Muscle of arm (tissue), 14 donors: Measurements from ENCODE around the gene TM4SF18. TPM values are rescaled to one million over a fixed set of nuclear protein-coding genes. Genes with fewer than 3 reads are reported as not detected.
"Not testable (repeated sequence)": the region's sequence is repeated elsewhere in the genome, so short reads cannot be mapped to it uniquely, and the experiment has no call there.

Experiments
- DNase-seq: peaks from one replicate; pipeline ENCODE4 v3.0.0-alpha.2; 2013
- long read RNA-seq, 11 donors: transcript quantifications; one replicate each; lab custom pipeline, GENCODE V29; 2026
- polyA plus RNA-seq, 12 donors: library from polyadenylated mRNA; unstranded; fragments of 120-200 nt; gene quantifications; one replicate each; pipeline ENCODE4 v1.2.1, GENCODE V29; 2013; ENCODE audit not compliant: insufficient read length in 12 of 12

Gene TM4SF18
- 10 to 100 TPM in 11 of 12 donors, not detected in 1; 11.5 to 22.6 (median 15.4) TPM for polyA plus RNA-seq
- long read RNA-seq, donor 1, partial matches to known transcripts: 0 of 1 reads
- long read RNA-seq, donor 1, other reads (novel, unspliced or antisense): 0 of 1 reads
- long read RNA-seq, donor 2, partial matches to known transcripts: 0 of 4 reads
- long read RNA-seq, donor 2, other reads (novel, unspliced or antisense): 0 of 4 reads
- long read RNA-seq, donor 3, partial matches to known transcripts: 0 of 2 reads
- long read RNA-seq, donor 3, other reads (novel, unspliced or antisense): 0 of 2 reads
- long read RNA-seq, donor 4, partial matches to known transcripts: 0 of 2 reads
- long read RNA-seq, donor 4, other reads (novel, unspliced or antisense): 0 of 2 reads
- long read RNA-seq, donor 5, partial matches to known transcripts: 0 of 4 reads
- long read RNA-seq, donor 5, other reads (novel, unspliced or antisense): 0 of 4 reads
- long read RNA-seq, donor 6, partial matches to known transcripts: 0 of 3 reads
- long read RNA-seq, donor 6, other reads (novel, unspliced or antisense): 0 of 3 reads
- long read RNA-seq, donor 7, partial matches to known transcripts: 0 of 3 reads
- long read RNA-seq, donor 7, other reads (novel, unspliced or antisense): 0 of 3 reads
- long read RNA-seq, donor 8, partial matches to known transcripts: 0 of 3 reads
- long read RNA-seq, donor 8, other reads (novel, unspliced or antisense): 0 of 3 reads
- long read RNA-seq, donor 9, transcript TM4SF18-201 (6 exons, 3,852 nt): major isoform, 7 of 8 reads
- long read RNA-seq, donor 9, partial matches to known transcripts: 0 of 8 reads
- long read RNA-seq, donor 9, other reads (novel, unspliced or antisense): 0 of 8 reads
- long read RNA-seq, donor 10, partial matches to known transcripts: 0 of 6 reads
- long read RNA-seq, donor 10, other reads (novel, unspliced or antisense): 0 of 6 reads
- long read RNA-seq, donor 11, transcript TM4SF18-201 (6 exons, 3,852 nt): major isoform, 5 of 6 reads
- long read RNA-seq, donor 11, partial matches to known transcripts: 0 of 6 reads
- long read RNA-seq, donor 11, other reads (novel, unspliced or antisense): 0 of 6 reads

- no peak for DNase-seq
Measured at GRCh38 chr3:149333176-149333859, at the start of gene TM4SF18. TSS of gene TM4SF18 (minus strand) at chr3:149333636. CDS start at chr3:149333382, 254 bp downstream.

GRCh38 chr3:149382518-149382917 is 49.1 kb upstream of the TM4SF18 start:
- DNase-seq: no peak

GRCh38 chr3:149382101-149382467 is 48.6 kb upstream of the TM4SF18 start:
- DNase-seq: no peak

GRCh38 chr3:149381173-149382100 is 48.0 kb upstream of the TM4SF18 start:
- DNase-seq: no peak

GRCh38 chr3:149380220-149380619 is 46.8 kb upstream of the TM4SF18 start:
- not testable (repeated sequence) for DNase-seq

GRCh38 chr3:149378478-149379309 is 45.3 kb upstream of the TM4SF18 start:
- DNase-seq: no peak

GRCh38 chr3:149377408-149378364 is 44.2 kb upstream of the TM4SF18 start, which contains the start of gene TM4SF1:
TSS of gene TM4SF1 (minus strand) at chr3:149377649. CDS start at chr3:149377547, 102 bp downstream.
- peak; percentile 44 for DNase-seq

- peak; percentile 45 for DNase-seq
Measured at GRCh38 chr3:149376718-149377407, 43.4 kb upstream of the TM4SF18 start.

- no peak for DNase-seq
Measured at GRCh38 chr3:149375501-149376196, 42.2 kb upstream of the TM4SF18 start.

- no peak for DNase-seq
Measured at GRCh38 chr3:149374793-149375500, 41.5 kb upstream of the TM4SF18 start.

- no peak for DNase-seq
Measured at GRCh38 chr3:149374391-149374790, 41.0 kb upstream of the TM4SF18 start.

GRCh38 chr3:149373235-149374125 is 40.0 kb upstream of the TM4SF18 start:
- no peak for DNase-seq

- DNase-seq: no peak
Measured at GRCh38 chr3:149371723-149372114, 38.3 kb upstream of the TM4SF18 start.

GRCh38 chr3:149371001-149371722 is 37.7 kb upstream of the TM4SF18 start:
- no peak for DNase-seq
